ENCODE results near the gene LDB2.

DNA sequence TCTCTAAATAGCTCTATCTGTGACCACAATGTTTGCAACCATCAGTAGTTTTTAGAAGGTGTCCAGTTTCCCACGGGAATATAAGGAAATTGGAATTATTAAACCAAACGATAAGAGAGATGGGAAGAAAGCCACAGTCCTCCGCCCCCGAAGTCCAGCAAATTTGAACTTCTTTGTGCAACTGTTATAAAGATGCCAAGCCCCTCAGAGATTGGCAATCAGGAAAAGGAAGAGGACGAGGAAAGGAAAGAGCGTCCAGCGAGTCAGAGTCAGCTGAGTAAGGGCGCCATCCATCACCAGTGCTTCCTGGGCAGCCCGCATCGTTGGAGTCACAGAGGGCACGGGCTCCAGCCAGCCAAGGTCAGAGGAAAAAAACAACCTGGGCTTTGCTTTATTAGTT lies 35.7 kb downstream of the LDB2 start:
- no peak for TF ChIP-seq POLR2A (IDR thresholded peaks at IDR 0.05; ENCODE audit: low read depth, low read length)
- TF ChIP-seq TAF1 (IDR thresholded peaks at IDR 0.05; ENCODE audit: borderline replicate concordance, low read depth, low read length): no peak
